Measurements from ENCODE around the gene MARCHF2. TPM values are rescaled to one million over a fixed set of nuclear protein-coding genes. Genes with fewer than 3 reads are reported as not detected.

MARCHF2 gene
- total and polyA plus RNA-seq, 9 of the 15 experiments (the other 6 are each of a cell fraction or from before 2014, with no cell fraction given): 0.39 to 6.4 (median 2.2) TPM

GRCh38 chr19:8371011-8371804 is 41.9 kb upstream of the MARCHF2 start (continued):
- peak; percentile 59 to 72 for TF ChIP-seq E2F6 (IDR thresholded peaks at IDR 0.05; ENCODE audit: borderline replicate concordance in 1 of 2, extremely low read depth in 1 of 2, insufficient read depth in 1 of 2, insufficient read length in 1 of 2, low read depth in 1 of 2, low read length in 1 of 2, poor library complexity in 1 of 2, severe bottlenecking in 1 of 2)
- no peak for TF ChIP-seq WHSC1 (IDR thresholded peaks at IDR 0.05; ENCODE audit: low read length)
- no peak for TF ChIP-seq ZNF311 (CRISPR knock-in tag; IDR thresholded peaks at IDR 0.05)
- TF ChIP-seq BCL6 (CRISPR knock-in tag; IDR thresholded peaks at IDR 0.05): no peak
- TF ChIP-seq MYNN (IDR thresholded peaks at IDR 0.05): peak; percentile 78; the same call in 1 of the 2 replicates
- no peak for TF ChIP-seq MYNN (CRISPR knock-in tag; IDR thresholded peaks at IDR 0.05)
- TF ChIP-seq SP2 (IDR thresholded peaks at IDR 0.05; ENCODE audit: extremely low read depth, low read depth, low read length, poor library complexity, severe bottlenecking): no peak
- TF ChIP-seq POLR2B (IDR thresholded peaks at IDR 0.05; ENCODE audit: low read depth, partially characterized antibody): peak; percentile 45
- no peak for TF ChIP-seq NR2F6 (CRISPR knock-in tag; IDR thresholded peaks at IDR 0.05)
- TF ChIP-seq NUFIP1 (IDR thresholded peaks at IDR 0.05; ENCODE audit: partially characterized antibody): no peak
- TF ChIP-seq LCOR (CRISPR knock-in tag; IDR thresholded peaks at IDR 0.05): no peak
- no peak; the same call in none of the 2 replicates for TF ChIP-seq SMARCE1 (IDR thresholded peaks at IDR 0.05)
- no peak for TF ChIP-seq E4F1 (CRISPR knock-in tag; IDR thresholded peaks at IDR 0.05; ENCODE audit: borderline replicate concordance)
- TF ChIP-seq RNF2 (IDR thresholded peaks at IDR 0.05): peak; percentile 40; the same call in 1 of the 2 replicates
- TF ChIP-seq SMARCA4 (IDR thresholded peaks at IDR 0.05): peak; percentile 84
- no peak for TF ChIP-seq FOXA1 (IDR thresholded peaks at IDR 0.05; ENCODE audit: borderline replicate concordance)
- TF ChIP-seq REST (IDR thresholded peaks at IDR 0.05; ENCODE audit: borderline replicate concordance): no peak
- 0 out of 2 replicates have a peak, but pooled peaks have one; percentile 39 for TF ChIP-seq REST (CRISPR knock-in tag; IDR thresholded peaks at IDR 0.05; ENCODE audit: low read depth)
